GM12878 (cell line): ENCODE data around the gene CCDC12. TPM values are rescaled to one million over a fixed set of nuclear protein-coding genes. Genes with fewer than 3 reads are reported as not detected.

Experiments used
- BCL11A ChIP-seq: IDR thresholded peaks from 2 replicates; pipeline ENCODE4 v1.6.1; 2011; ENCODE audit warnings: low read depth, low read length
- CBX5 ChIP-seq: sonication (generic); IDR thresholded peaks from 2 replicates; pipeline ENCODE4 v1.6.1; 2016; ENCODE audit warnings: low read depth, moderate library complexity, mild to moderate bottlenecking, inconsistent platforms
- CEBPB ChIP-seq, 2 experiments: fragments of 150-350 bp in 1 of 2; IDR thresholded peaks; 2 replicates each; pipeline ENCODE4 v1.6.1; 2012 to 2014; ENCODE audit warnings: low read depth in 2 of 2, low read length in 2 of 2, borderline replicate concordance in 1 of 2, inconsistent platforms in 1 of 2
- CHD1 ChIP-seq: IDR thresholded peaks from 2 replicates; pipeline ENCODE4 v1.6.1; 2012; ENCODE audit warnings: low read depth, low read length, improper control_type of control experiment
- CHD2 ChIP-seq: IDR thresholded peaks from 2 replicates; pipeline ENCODE4 v1.6.1; 2011; ENCODE audit warnings: low read depth, low read length, improper control_type of control experiment, borderline replicate concordance
- CREB1 ChIP-seq: IDR thresholded peaks from 2 replicates; pipeline ENCODE4 v1.6.1; 2012; ENCODE audit warnings: low read depth, mild to moderate bottlenecking, inconsistent platforms
- EED ChIP-seq: sonication (generic); IDR thresholded peaks from 2 replicates; pipeline ENCODE4 v1.6.1; 2016; ENCODE audit warnings: antibody characterized with exemption, low read depth
- MXI1 ChIP-seq: fragments of 150-350 bp; IDR thresholded peaks from 2 replicates; pipeline ENCODE4 v1.6.1; 2011; ENCODE audit warnings: low read depth, mild to moderate bottlenecking, inconsistent platforms, low read length, improper control_type of control experiment
- NBN ChIP-seq: fragments of 450-650 bp; IDR thresholded peaks from 2 replicates; pipeline ENCODE4 v1.6.1; 2016
- RB1 ChIP-seq: fragments of 450-650 bp; formaldehyde crosslinking; IDR thresholded peaks from 2 replicates; pipeline ENCODE4 v1.6.1; 2017; ENCODE audit warnings: mild to moderate bottlenecking, borderline replicate concordance
- SMAD1 ChIP-seq: fragments of 450-650 bp; IDR thresholded peaks from 2 replicates; pipeline ENCODE4 v1.6.1; 2018; ENCODE audit warnings: mild to moderate bottlenecking, low read depth; ENCODE audit not compliant: partially characterized antibody
- SMAD5 ChIP-seq: IDR thresholded peaks from 2 replicates; pipeline ENCODE4 v1.6.1; 2016; ENCODE audit warnings: antibody characterized with exemption, low read depth
- ZBED1 ChIP-seq: IDR thresholded peaks from 2 replicates; pipeline ENCODE4 v1.6.1; 2016; ENCODE audit warnings: borderline replicate concordance
- ZNF384 ChIP-seq: IDR thresholded peaks from 2 replicates; pipeline ENCODE4 v1.6.1; 2012; ENCODE audit warnings: low read depth, mild to moderate bottlenecking, low read length, improper control_type of control experiment, borderline replicate concordance
- polyA plus RNA-seq, 11 experiments: library from polyadenylated mRNA; depleted of rRNA in 4 of 11; unstranded in 6 of 11; stranded (reverse) in 5 of 11; fragments of >200 nt; fragmentation: Nextera tagmentation in 4 of 11; fragmentation: Illumina TruSeq in 1 of 11; extraction: Ambion mirVana in 4 of 11; extraction: Trizol in 1 of 11; gene quantifications; 1 replicate in 1 of 11; 2 replicates in 10 of 11; pipeline versions ENCODE4 v1.2.1 to v1.2.3, GENCODE V29; 2011 to 2016; ENCODE audit warnings: inconsistent platforms in 2 of 11, missing spikeins in 2 of 11, low read depth in 1 of 11
- total RNA-seq, 4 experiments: library from RNA; depleted of rRNA in 3 of 4; stranded (reverse); fragments of >200 nt in 3 of 4; fragmentation: Illumina TruSeq in 1 of 4; extraction: Trizol in 1 of 4; gene quantifications; 2 replicates each; pipeline versions ENCODE4 v1.2.1 to v1.2.3, GENCODE V29; 2013 to 2021
- TF ChIP-seq, protein P1 (sequence below): fragments of 450-650 bp; formaldehyde crosslinking; IDR thresholded peaks from 2 replicates; pipeline ENCODE4 v1.4.0; 2020; ENCODE audit warnings: mild to moderate bottlenecking, moderate library complexity
- TF ChIP-seq, protein P2 (sequence below): IDR thresholded peaks from 2 replicates; pipeline ENCODE4 v1.6.1; 2012; ENCODE audit warnings: low read depth, low read length, improper control_type of control experiment
- TF ChIP-seq, protein P3 (sequence below): fragments of 450-650 bp; IDR thresholded peaks from 2 replicates; pipeline ENCODE4 v1.6.1; 2018; ENCODE audit warnings: borderline replicate concordance, mild to moderate bottlenecking; ENCODE audit not compliant: partially characterized antibody
- TF ChIP-seq, protein P4 (sequence below): fragments of 450-650 bp; IDR thresholded peaks from 2 replicates; pipeline ENCODE4 v1.6.1; 2017; ENCODE audit warnings: mild to moderate bottlenecking, moderate library complexity

The CCDC12 gene
- total and polyA plus RNA-seq, 10 of the 15 experiments (the other 5 are each of a cell fraction or from before 2014, with no cell fraction given), result 9.2 to 91.4 (median 61.3) TPM

DNA sequence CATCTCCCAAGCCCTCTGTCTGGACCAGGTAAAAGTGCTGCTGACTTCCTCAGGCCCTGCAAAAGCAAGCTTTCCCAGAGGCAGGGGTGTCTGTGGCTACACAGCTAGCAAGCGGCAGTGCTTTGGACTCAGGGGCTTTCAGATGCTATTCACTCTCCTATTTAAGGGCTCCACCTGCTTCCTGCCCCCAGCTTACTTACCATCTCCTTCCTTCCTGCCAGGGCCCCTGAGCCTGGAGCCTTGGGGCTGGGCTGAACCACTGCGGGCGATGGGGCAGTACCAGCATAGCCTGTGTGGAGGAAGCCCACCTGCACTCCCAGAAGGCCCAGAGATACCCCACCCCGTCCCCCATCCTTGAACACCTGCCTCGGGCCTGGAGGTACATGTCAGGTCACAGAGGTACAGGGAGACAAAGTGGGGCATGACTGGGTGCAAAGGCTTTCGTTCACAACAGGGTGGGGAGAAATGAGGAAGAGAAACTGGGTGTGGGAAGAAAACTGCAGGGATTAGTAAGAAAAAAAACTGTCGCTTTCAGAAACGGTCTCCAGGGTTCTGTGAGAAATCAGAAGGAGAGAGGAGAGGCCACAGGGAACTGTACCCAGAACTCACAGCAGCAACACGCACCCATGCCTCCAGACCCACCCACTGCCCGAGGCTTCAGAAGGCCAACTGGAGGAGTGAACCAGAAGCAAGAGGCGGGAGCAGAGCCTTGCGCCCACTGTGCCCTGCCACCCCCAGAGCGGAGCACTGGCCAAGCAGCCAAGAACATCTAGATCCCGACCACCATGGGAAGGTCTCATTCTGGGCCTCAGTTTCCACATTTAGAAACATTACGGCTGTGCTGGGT lies 49.5 kb downstream of the CCDC12 start (continued):
- TF ChIP-seq, protein P1, sequence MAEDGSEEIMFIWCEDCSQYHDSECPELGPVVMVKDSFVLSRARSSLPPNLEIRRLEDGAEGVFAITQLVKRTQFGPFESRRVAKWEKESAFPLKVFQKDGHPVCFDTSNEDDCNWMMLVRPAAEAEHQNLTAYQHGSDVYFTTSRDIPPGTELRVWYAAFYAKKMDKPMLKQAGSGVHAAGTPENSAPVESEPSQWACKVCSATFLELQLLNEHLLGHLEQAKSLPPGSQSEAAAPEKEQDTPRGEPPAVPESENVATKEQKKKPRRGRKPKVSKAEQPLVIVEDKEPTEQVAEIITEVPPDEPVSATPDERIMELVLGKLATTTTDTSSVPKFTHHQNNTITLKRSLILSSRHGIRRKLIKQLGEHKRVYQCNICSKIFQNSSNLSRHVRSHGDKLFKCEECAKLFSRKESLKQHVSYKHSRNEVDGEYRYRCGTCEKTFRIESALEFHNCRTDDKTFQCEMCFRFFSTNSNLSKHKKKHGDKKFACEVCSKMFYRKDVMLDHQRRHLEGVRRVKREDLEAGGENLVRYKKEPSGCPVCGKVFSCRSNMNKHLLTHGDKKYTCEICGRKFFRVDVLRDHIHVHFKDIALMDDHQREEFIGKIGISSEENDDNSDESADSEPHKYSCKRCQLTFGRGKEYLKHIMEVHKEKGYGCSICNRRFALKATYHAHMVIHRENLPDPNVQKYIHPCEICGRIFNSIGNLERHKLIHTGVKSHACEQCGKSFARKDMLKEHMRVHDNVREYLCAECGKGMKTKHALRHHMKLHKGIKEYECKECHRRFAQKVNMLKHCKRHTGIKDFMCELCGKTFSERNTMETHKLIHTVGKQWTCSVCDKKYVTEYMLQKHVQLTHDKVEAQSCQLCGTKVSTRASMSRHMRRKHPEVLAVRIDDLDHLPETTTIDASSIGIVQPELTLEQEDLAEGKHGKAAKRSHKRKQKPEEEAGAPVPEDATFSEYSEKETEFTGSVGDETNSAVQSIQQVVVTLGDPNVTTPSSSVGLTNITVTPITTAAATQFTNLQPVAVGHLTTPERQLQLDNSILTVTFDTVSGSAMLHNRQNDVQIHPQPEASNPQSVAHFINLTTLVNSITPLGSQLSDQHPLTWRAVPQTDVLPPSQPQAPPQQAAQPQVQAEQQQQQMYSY (CRISPR knock-in tag), result no peak
- peak; percentile 74; the same call in 1 of the 2 replicates for TF ChIP-seq CHD2
- TF ChIP-seq CREB1, result 0 out of 2 replicates have a peak, but pooled peaks have one; percentile 49
- no peak; the same call in 1 of the 2 replicates for TF ChIP-seq SMAD5
- TF ChIP-seq CBX5, result peak; percentile 69
- peak; percentile 91 for TF ChIP-seq SMAD1
- peak; percentile 97 for TF ChIP-seq NBN
- 0 out of 2 replicates have a peak, but pooled peaks have one; percentile 39 for TF ChIP-seq MXI1
- no peak for TF ChIP-seq CEBPB (IDR thresholded peaks at IDR 0.05; ENCODE audit: borderline replicate concordance in 1 of 2, low read depth in 2 of 2, low read length in 2 of 2)
- TF ChIP-seq RB1, result peak; percentile 22; the same call in 1 of the 2 replicates
- TF ChIP-seq EED, result peak; percentile 98
- TF ChIP-seq CHD1, result peak; percentile 18; the same call in 1 of the 2 replicates
- TF ChIP-seq ZNF384, result peak; percentile 94
- TF ChIP-seq, protein P2, sequence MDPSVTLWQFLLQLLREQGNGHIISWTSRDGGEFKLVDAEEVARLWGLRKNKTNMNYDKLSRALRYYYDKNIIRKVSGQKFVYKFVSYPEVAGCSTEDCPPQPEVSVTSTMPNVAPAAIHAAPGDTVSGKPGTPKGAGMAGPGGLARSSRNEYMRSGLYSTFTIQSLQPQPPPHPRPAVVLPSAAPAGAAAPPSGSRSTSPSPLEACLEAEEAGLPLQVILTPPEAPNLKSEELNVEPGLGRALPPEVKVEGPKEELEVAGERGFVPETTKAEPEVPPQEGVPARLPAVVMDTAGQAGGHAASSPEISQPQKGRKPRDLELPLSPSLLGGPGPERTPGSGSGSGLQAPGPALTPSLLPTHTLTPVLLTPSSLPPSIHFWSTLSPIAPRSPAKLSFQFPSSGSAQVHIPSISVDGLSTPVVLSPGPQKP, result no peak
- TF ChIP-seq, protein P3, sequence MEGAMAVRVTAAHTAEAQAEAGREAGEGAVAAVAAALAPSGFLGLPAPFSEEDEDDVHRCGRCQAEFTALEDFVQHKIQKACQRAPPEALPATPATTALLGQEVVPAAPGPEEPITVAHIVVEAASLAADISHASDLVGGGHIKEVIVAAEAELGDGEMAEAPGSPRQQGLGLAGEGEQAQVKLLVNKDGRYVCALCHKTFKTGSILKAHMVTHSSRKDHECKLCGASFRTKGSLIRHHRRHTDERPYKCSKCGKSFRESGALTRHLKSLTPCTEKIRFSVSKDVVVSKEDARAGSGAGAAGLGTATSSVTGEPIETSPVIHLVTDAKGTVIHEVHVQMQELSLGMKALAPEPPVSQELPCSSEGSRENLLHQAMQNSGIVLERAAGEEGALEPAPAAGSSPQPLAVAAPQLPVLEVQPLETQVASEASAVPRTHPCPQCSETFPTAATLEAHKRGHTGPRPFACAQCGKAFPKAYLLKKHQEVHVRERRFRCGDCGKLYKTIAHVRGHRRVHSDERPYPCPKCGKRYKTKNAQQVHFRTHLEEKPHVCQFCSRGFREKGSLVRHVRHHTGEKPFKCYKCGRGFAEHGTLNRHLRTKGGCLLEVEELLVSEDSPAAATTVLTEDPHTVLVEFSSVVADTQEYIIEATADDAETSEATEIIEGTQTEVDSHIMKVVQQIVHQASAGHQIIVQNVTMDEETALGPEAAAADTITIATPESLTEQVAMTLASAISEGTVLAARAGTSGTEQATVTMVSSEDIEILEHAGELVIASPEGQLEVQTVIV, result peak; percentile 24
- TF ChIP-seq, protein P4, sequence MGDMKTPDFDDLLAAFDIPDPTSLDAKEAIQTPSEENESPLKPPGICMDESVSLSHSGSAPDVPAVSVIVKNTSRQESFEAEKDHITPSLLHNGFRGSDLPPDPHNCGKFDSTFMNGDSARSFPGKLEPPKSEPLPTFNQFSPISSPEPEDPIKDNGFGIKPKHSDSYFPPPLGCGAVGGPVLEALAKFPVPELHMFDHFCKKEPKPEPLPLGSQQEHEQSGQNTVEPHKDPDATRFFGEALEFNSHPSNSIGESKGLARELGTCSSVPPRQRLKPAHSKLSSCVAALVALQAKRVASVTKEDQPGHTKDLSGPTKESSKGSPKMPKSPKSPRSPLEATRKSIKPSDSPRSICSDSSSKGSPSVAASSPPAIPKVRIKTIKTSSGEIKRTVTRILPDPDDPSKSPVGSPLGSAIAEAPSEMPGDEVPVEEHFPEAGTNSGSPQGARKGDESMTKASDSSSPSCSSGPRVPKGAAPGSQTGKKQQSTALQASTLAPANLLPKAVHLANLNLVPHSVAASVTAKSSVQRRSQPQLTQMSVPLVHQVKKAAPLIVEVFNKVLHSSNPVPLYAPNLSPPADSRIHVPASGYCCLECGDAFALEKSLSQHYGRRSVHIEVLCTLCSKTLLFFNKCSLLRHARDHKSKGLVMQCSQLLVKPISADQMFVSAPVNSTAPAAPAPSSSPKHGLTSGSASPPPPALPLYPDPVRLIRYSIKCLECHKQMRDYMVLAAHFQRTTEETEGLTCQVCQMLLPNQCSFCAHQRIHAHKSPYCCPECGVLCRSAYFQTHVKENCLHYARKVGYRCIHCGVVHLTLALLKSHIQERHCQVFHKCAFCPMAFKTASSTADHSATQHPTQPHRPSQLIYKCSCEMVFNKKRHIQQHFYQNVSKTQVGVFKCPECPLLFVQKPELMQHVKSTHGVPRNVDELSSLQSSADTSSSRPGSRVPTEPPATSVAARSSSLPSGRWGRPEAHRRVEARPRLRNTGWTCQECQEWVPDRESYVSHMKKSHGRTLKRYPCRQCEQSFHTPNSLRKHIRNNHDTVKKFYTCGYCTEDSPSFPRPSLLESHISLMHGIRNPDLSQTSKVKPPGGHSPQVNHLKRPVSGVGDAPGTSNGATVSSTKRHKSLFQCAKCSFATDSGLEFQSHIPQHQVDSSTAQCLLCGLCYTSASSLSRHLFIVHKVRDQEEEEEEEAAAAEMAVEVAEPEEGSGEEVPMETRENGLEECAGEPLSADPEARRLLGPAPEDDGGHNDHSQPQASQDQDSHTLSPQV, result no peak; the same call in 1 of the 2 replicates
- TF ChIP-seq BCL11A, result peak; percentile 93
- peak; percentile 93; the same call in 1 of the 2 replicates for TF ChIP-seq ZBED1
